ENCODE data around the gene DCP1B. TPM values are rescaled to one million over a fixed set of nuclear protein-coding genes. Genes with fewer than 3 reads are reported as not detected.

DCP1B gene
- total and polyA plus RNA-seq, 2 donors (not counting 3 experiments of a cell fraction or from before 2014, with no cell fraction given), result 11.2 to 19.8 TPM

DNA sequence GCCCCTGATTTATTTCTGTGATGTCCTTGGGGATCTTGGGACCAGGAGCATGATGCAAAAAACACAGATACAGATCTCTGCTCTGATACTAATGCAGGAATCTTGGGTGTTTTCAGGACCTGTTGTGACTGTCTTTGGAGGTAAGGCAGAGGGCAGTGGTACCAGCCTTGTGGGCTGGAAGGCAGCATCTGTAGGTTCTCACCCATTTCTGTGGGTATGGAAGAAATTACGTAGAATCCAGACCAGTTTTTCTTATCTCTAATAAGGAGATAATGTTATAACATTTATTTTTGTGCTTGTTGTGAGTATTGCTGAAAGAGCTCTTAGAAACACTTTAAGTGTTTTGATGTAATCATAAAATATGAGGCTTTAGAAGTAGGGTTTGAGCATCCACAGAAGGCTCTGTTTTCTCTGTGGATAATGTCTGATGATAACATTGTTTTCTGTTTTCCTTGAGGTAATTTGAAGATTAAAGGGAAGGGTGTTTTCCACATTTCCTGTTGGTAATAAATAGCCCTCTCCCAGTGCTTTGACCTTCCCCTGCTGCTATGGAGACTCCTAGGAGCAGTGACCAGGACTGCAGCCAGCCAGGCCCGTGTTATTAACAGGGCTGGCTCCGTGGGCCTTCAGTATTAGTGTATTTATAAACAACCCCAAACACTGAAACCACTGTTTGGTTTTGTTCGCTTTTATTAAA, 9.4 kb upstream of the DCP1B start:
- Histone ChIP-seq H3K9me1 (replicated peaks; ENCODE audit: control insufficient read depth, extremely low read depth, insufficient read depth, low read length) (no peaks in the 10 kb centered on the region), H3K4me3 (replicated peaks in 1 of 3; ENCODE audit: insufficient read depth in 1 of 3, low read depth in 1 of 3, low read length in 3 of 3) (no peak overlapping the region), H4K20me1 (replicated peaks; ENCODE audit: control insufficient read depth, extremely low read depth, insufficient read depth, low read length) (no peaks in the 10 kb centered on the region), H3K4me2 (ENCODE audit: insufficient read depth, low read length) (no peak overlapping the region), H3K79me2 (ENCODE audit: control insufficient read depth, insufficient read depth, low read length) (no peaks in the 10 kb centered on the region), H3K4me1 (ENCODE audit: control insufficient read depth, extremely low read depth, insufficient read depth, low read length) (no peaks in the 10 kb centered on the region), H2AFZ (ENCODE audit: low read depth, low read length) (no peak overlapping the region), H3K9ac (replicated peaks; ENCODE audit: extremely low read depth, insufficient read depth, low read length) (no peak overlapping the region), H3K27ac (ENCODE audit: insufficient read depth, low read depth, low read length) (no peak overlapping the region), H3K36me3 (ENCODE audit: control insufficient read depth in 2 of 2, extremely low read depth in 1 of 2, insufficient read depth in 2 of 2, low read length in 2 of 2) (no peaks in the 10 kb centered on the region), H3K9me3 (replicated peaks; ENCODE audit: control insufficient read depth, insufficient read depth, low read length) (no peaks in the 10 kb centered on the region), H3K27me3 (ENCODE audit: control insufficient read depth in 2 of 2, insufficient read depth in 2 of 2, low read length in 2 of 2) (peaks cover 7 to 13% of the 10 kb centered on the region in 2 experiments)
- FAIRE-seq (no peak), DNase-seq (ENCODE audit: low read depth, low spot score) (peak; percentile 44)
- POLR2A ChIA-PET, result no interaction called here
- TF ChIP-seq MYC (IDR thresholded peaks at IDR 0.05; ENCODE audit: low read depth, low read length) (no peak), FOS (IDR thresholded peaks at IDR 0.05; ENCODE audit: borderline replicate concordance, insufficient read depth, low read length) (no peak)
- dilution Hi-C loops (cut with MboI; ENCODE audit: extremely low pct_ligation_motif_present, low sequenced_read_pairs), result no loop called here
- intact Hi-C loops (cut with micrococcal nuclease), result no loop called here
- CTCF ChIA-PET, result interaction anchor here (1.1 kb wide), 1 partner anchor 9 kb away, joined by 6 read pairs; the partner anchor contains the start of gene DCP1B
- no TSS peak for BruUV-seq (replicated peaks)

DNA sequence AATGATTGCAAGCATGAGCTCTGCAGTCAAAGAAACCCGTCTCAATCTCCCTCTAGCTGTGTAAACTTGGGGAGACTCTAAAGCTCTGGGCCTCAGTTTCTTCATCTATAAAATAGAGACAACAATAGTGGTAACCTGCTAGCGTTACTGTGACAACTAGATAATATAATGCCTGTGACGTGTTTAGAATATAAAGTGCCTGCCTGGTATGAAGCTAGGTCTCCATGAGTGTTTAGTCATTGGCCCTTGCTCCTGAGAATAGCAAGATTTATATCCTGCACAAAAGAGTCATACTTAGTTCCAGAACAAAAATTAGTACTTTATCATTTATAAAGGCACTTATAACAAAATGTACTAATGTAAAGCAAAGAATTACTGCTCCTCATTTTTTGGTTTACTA, 8.8 kb upstream of the DCP1B start:
- no peaks in the 10 kb centered on the region for H3K4me1 ChIP-seq (ENCODE audit: control insufficient read depth, extremely low read depth, insufficient read depth, low read length)
- DNase-seq (ENCODE audit: low read depth, low spot score) (no peak), FAIRE-seq (no peak)
- H3K36me3 ChIP-seq (ENCODE audit: control insufficient read depth in 2 of 2, extremely low read depth in 1 of 2, insufficient read depth in 2 of 2, low read length in 2 of 2), result no peaks in the 10 kb centered on the region
- no peak overlapping the region for H3K4me3 ChIP-seq (replicated peaks in 1 of 3; ENCODE audit: insufficient read depth in 1 of 3, low read depth in 1 of 3, low read length in 3 of 3)
- H3K27me3 ChIP-seq (ENCODE audit: control insufficient read depth in 2 of 2, insufficient read depth in 2 of 2, low read length in 2 of 2), result peaks cover 7 to 14% of the 10 kb centered on the region in 2 experiments
- no peaks in the 10 kb centered on the region for H4K20me1 ChIP-seq (replicated peaks; ENCODE audit: control insufficient read depth, extremely low read depth, insufficient read depth, low read length)
- no peak overlapping the region for H2AFZ ChIP-seq (ENCODE audit: low read depth, low read length)
- TF ChIP-seq MYC (IDR thresholded peaks at IDR 0.05; ENCODE audit: low read depth, low read length), result no peak
- TF ChIP-seq POLR2A (IDR thresholded peaks at IDR 0.05; ENCODE audit: low read depth, low read length), result no peak
- TF ChIP-seq EZH2 (IDR thresholded peaks at IDR 0.05; ENCODE audit: borderline replicate concordance, low read depth, low read length, severe bottlenecking), result no peak
- TF ChIP-seq, protein P1, sequence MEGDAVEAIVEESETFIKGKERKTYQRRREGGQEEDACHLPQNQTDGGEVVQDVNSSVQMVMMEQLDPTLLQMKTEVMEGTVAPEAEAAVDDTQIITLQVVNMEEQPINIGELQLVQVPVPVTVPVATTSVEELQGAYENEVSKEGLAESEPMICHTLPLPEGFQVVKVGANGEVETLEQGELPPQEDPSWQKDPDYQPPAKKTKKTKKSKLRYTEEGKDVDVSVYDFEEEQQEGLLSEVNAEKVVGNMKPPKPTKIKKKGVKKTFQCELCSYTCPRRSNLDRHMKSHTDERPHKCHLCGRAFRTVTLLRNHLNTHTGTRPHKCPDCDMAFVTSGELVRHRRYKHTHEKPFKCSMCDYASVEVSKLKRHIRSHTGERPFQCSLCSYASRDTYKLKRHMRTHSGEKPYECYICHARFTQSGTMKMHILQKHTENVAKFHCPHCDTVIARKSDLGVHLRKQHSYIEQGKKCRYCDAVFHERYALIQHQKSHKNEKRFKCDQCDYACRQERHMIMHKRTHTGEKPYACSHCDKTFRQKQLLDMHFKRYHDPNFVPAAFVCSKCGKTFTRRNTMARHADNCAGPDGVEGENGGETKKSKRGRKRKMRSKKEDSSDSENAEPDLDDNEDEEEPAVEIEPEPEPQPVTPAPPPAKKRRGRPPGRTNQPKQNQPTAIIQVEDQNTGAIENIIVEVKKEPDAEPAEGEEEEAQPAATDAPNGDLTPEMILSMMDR (IDR thresholded peaks at IDR 0.05; ENCODE audit: extremely low read depth in 1 of 2, insufficient read depth in 1 of 2, low read depth in 1 of 2, low read length in 2 of 2), result no peak
- CTCF ChIA-PET, result interaction anchor here (1.1 kb wide), 1 partner anchor 9 kb away, joined by 6 read pairs; the partner anchor contains the start of gene DCP1B
- intact Hi-C loops (cut with micrococcal nuclease) (no loop called here), dilution Hi-C loops (cut with MboI; ENCODE audit: extremely low pct_ligation_motif_present, low sequenced_read_pairs) (no loop called here)
- no peaks in the 10 kb centered on the region for H3K9me1 ChIP-seq (replicated peaks; ENCODE audit: control insufficient read depth, extremely low read depth, insufficient read depth, low read length)
- POLR2A ChIA-PET, result no interaction called here
- H3K79me2 ChIP-seq (ENCODE audit: control insufficient read depth, insufficient read depth, low read length), result no peaks in the 10 kb centered on the region
- no peak overlapping the region for H3K9ac ChIP-seq (replicated peaks; ENCODE audit: extremely low read depth, insufficient read depth, low read length)
- no peak overlapping the region for H3K4me2 ChIP-seq (ENCODE audit: insufficient read depth, low read length)
- no peaks in the 10 kb centered on the region for H3K9me3 ChIP-seq (replicated peaks; ENCODE audit: control insufficient read depth, insufficient read depth, low read length)
- BruUV-seq (replicated peaks), result no TSS peak
- H3K27ac ChIP-seq (ENCODE audit: insufficient read depth, low read depth, low read length), result no peak overlapping the region

Measured in endothelial cell of umbilical vein (primary cell).